CD14-positive monocyte (primary cell): ENCODE data around the gene ITPR2. TPM values are rescaled to one million over a fixed set of nuclear protein-coding genes. Genes with fewer than 3 reads are reported as not detected.

Experiments used
- DNase-seq, 3 donors: peaks; one replicate each; pipeline ENCODE4 v3.0.0-alpha.2; 2011 to 2022
- H2AFZ ChIP-seq: 2 replicates; pipeline ENCODE4 v1.6.0; 2012; ENCODE audit warnings: mild to moderate bottlenecking, low read depth, low read length, inconsistent platforms; ENCODE audit not compliant: insufficient read depth, poor library complexity, severe bottlenecking
- H3K27ac ChIP-seq, 2 donors: 1 replicate in 1 of 2; 2 replicates in 1 of 2; pipeline ENCODE4 v1.5.1; 2012 to 2013; ENCODE audit warnings: low read length in 2 of 2, control low read depth in 1 of 2, inconsistent platforms in 1 of 2, low read depth in 1 of 2, mild to moderate bottlenecking in 1 of 2
- H3K27me3 ChIP-seq, 2 donors: one replicate each; pipeline versions ENCODE4 v1.6.0 to v1.6.1; 2011 to 2013; ENCODE audit warnings: low read length in 2 of 2; ENCODE audit not compliant: control insufficient read depth in 2 of 2, insufficient read depth in 2 of 2
- H3K36me3 ChIP-seq, 2 donors: replicated peaks in 1 of 2; 1 replicate in 1 of 2; 2 replicates in 1 of 2; pipeline versions ENCODE4 v1.5.1 to v1.6.1; 2012 to 2013; ENCODE audit warnings: low read length in 2 of 2, control low read depth in 1 of 2, inconsistent platforms in 1 of 2, mild to moderate bottlenecking in 1 of 2; ENCODE audit not compliant: insufficient read depth in 2 of 2, control insufficient read depth in 1 of 2
- H3K4me1 ChIP-seq, 2 donors: 1 replicate in 1 of 2; 2 replicates in 1 of 2; pipeline versions ENCODE4 v1.5.1 to v1.6.1; 2012 to 2013; ENCODE audit warnings: low read length in 2 of 2, control low read depth in 1 of 2, inconsistent platforms in 1 of 2, mild to moderate bottlenecking in 1 of 2, moderate library complexity in 1 of 2; ENCODE audit not compliant: insufficient read depth in 2 of 2, control insufficient read depth in 1 of 2
- H3K4me2 ChIP-seq: replicated peaks from 2 replicates; pipeline ENCODE3; 2012; ENCODE audit warnings: low read length, moderate library complexity, mild to moderate bottlenecking; ENCODE audit not compliant: poor library complexity, severe bottlenecking; ENCODE audit errors: extremely low read depth
- H3K4me3 ChIP-seq, 3 experiments: fragments of 200-600 bp in 1 of 3; sonication (generic) in 1 of 3; replicated peaks in 1 of 3; 1 replicate in 2 of 3; 2 replicates in 1 of 3; pipeline ENCODE4 v1.5.1; 2011 to 2013; ENCODE audit warnings: low read length in 3 of 3, mild to moderate bottlenecking in 3 of 3, control low read depth in 2 of 3, low read depth in 2 of 3, inconsistent platforms in 1 of 3, moderate library complexity in 1 of 3
- H3K79me2 ChIP-seq: 2 replicates; pipeline ENCODE4 v1.6.0; 2012; ENCODE audit warnings: mild to moderate bottlenecking, control low read depth, inconsistent platforms, low read length, moderate library complexity; ENCODE audit not compliant: insufficient read depth
- H3K9ac ChIP-seq: 2 replicates; pipeline ENCODE4 v1.6.0; 2017; ENCODE audit warnings: low read length, mild to moderate bottlenecking; ENCODE audit not compliant: insufficient read depth, poor library complexity, severe bottlenecking
- H3K9me3 ChIP-seq, 2 donors: replicated peaks in 1 of 2; 1 replicate in 1 of 2; 2 replicates in 1 of 2; pipeline versions ENCODE4 v1.5.1 to v1.6.1; 2012 to 2013; ENCODE audit warnings: low read length in 2 of 2, control low read depth in 1 of 2; ENCODE audit not compliant: control insufficient read depth in 1 of 2, insufficient read depth in 1 of 2
- H4K20me1 ChIP-seq: 2 replicates; pipeline ENCODE4 v1.6.0; 2012; ENCODE audit warnings: mild to moderate bottlenecking, low read length, control low read depth, moderate library complexity; ENCODE audit not compliant: insufficient read depth
- H3K27ac Mint-ChIP-seq, 7 donors: one replicate each; pipeline ENCODE4 v1.8.0; 2020; ENCODE audit warnings: mild to moderate bottlenecking in 7 of 7, mixed read lengths in 7 of 7, moderate library complexity in 6 of 7, inconsistent platforms in 2 of 7
- H3K27me3 Mint-ChIP-seq, 3 donors: one replicate each; pipeline ENCODE4 v1.8.0; 2021 to 2022; ENCODE audit warnings: low read depth in 3 of 3, mild to moderate bottlenecking in 3 of 3, mixed read lengths in 3 of 3, moderate library complexity in 3 of 3, inconsistent platforms in 1 of 3
- H3K36me3 Mint-ChIP-seq, 2 donors: one replicate each; pipeline ENCODE4 v1.8.0; 2020; ENCODE audit warnings: mixed read lengths in 2 of 2, inconsistent platforms in 1 of 2, mild to moderate bottlenecking in 1 of 2
- H3K4me1 Mint-ChIP-seq: one replicate; pipeline ENCODE4 v1.8.0; 2020; ENCODE audit warnings: mild to moderate bottlenecking, mixed read lengths
- H3K4me3 Mint-ChIP-seq, 2 donors: one replicate each; pipeline ENCODE4 v1.8.0; 2020; ENCODE audit warnings: mild to moderate bottlenecking in 2 of 2, mixed read lengths in 2 of 2, moderate library complexity in 1 of 2
- H3K9me3 Mint-ChIP-seq, 7 donors: one replicate each; pipeline ENCODE4 v1.8.0; 2020 to 2022; ENCODE audit warnings: mixed read lengths in 7 of 7, mild to moderate bottlenecking in 6 of 7, moderate library complexity in 6 of 7, inconsistent platforms in 2 of 7
- WGBS: methylation state at CpG from one replicate; pipeline ENCODE4 v1.1.5; 2013; ENCODE audit warnings: missing lambda C conversion rate; ENCODE audit not compliant: insufficient coverage; 5-methylcytosine and 5-hydroxymethylcytosine counted together
- intact Hi-C, 2 donors: fragments of 100-400 bp; cut with micrococcal nuclease; formaldehyde crosslinking; loops; one replicate each; pipeline versions ENCODE4 v1.15.0 to v1.15.1; 2023
- polyA plus RNA-seq, 3 donors: library from polyadenylated mRNA; depleted of rRNA in 1 of 3; unstranded in 2 of 3; stranded (reverse) in 1 of 3; fragments of 300-500 nt in 2 of 3; fragments of >200 nt in 1 of 3; fragmentation: Illumina TruSeq in 2 of 3; gene quantifications; 1 replicate in 2 of 3; 2 replicates in 1 of 3; pipeline ENCODE4 v1.2.3, GENCODE V29; 2012 to 2021
- TF ChIP-seq, protein P1 (sequence below): fragments of 200-600 bp; IDR thresholded peaks from one replicate; pipeline ENCODE4 v1.8.0; 2022; ENCODE audit warnings: antibody characterized with exemption, mild to moderate bottlenecking

The ITPR2 gene
- polyA plus RNA-seq, 3 donors, result 2.7 to 6.4 (median 5.7) TPM

DNA sequence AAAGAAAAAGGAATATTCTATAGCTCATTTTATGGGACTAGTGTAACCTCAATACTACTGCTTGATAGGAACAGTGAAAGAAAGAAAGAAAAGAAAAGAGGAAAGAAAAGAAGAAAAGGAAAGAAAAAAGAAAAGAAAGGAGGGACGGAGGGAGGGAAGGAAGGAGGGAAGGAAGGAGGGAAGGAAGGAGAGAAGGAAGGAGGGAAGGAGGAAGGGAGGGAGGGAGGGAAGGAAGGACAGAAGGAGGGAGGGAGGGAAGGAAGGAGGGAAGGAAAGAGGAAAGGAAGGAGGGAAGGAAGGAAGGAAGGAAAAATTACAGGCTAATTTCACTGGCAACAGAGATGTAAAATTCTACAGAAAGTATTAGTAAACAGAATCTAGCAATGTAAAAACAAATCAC lies 215.5 kb downstream of the ITPR2 start:
- TF ChIP-seq, protein P1, sequence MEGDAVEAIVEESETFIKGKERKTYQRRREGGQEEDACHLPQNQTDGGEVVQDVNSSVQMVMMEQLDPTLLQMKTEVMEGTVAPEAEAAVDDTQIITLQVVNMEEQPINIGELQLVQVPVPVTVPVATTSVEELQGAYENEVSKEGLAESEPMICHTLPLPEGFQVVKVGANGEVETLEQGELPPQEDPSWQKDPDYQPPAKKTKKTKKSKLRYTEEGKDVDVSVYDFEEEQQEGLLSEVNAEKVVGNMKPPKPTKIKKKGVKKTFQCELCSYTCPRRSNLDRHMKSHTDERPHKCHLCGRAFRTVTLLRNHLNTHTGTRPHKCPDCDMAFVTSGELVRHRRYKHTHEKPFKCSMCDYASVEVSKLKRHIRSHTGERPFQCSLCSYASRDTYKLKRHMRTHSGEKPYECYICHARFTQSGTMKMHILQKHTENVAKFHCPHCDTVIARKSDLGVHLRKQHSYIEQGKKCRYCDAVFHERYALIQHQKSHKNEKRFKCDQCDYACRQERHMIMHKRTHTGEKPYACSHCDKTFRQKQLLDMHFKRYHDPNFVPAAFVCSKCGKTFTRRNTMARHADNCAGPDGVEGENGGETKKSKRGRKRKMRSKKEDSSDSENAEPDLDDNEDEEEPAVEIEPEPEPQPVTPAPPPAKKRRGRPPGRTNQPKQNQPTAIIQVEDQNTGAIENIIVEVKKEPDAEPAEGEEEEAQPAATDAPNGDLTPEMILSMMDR, result no peak
- H3K9ac ChIP-seq, result no peak overlapping the region
- no peaks in the 10 kb centered on the region for H3K27me3 ChIP-seq
- no peak overlapping the region for H3K4me2 ChIP-seq
- H3K4me1 ChIP-seq, result no peaks in the 10 kb centered on the region
- no peak overlapping the region for H2AFZ ChIP-seq
- no peaks in the 10 kb centered on the region for H3K9me3 ChIP-seq
- intact Hi-C loops, result no loop called here
- H3K36me3 ChIP-seq, result peaks cover 24 to 49% of the 10 kb centered on the region in 2 donors
- Mint-ChIP-seq H3K27ac (no peak overlapping the region), H3K9me3 (no peaks in the 10 kb centered on the region), H3K27me3 (no peaks in the 10 kb centered on the region), H3K4me3 (no peak overlapping the region), H3K4me1 (no peaks in the 10 kb centered on the region), H3K36me3 (peaks cover 35 to 41% of the 10 kb centered on the region in 2 donors)
- no peak for DNase-seq
- no peak overlapping the region for H3K27ac ChIP-seq
- H3K79me2 ChIP-seq, result no peaks in the 10 kb centered on the region
- H3K4me3 ChIP-seq, result no peak overlapping the region
- WGBS, result 0% methylated on average over 1 of the region's 1 CpG
- no peaks in the 10 kb centered on the region for H4K20me1 ChIP-seq

DNA sequence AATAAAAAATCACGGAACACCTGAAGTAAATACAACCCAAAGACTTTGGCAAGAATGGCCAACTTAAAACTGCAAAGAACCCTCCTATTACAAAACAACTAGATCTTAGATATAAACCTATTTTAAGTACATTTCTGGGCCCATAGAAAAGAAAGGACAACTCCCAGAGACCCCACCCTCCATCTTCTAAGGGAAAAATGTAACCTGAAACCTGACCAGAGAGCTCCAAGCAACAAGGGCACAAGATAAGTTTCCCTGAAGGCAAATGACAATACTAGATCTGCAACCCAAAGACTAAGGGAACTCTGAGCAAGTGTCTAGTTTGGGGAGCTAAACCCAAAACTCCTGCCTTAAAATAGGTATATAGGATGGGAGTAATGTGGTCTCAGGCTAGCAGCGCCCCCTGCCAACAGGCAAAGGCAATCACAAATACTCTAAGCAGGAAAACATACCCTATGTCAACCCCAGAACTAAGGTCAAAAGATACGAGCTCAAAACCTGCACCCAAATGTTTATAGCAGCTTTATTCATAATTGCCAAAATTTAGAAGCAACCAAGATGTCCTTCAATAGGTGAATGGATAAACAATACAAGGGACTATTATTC lies 218.9 kb downstream of the ITPR2 start:
- Histone ChIP-seq H3K4me1 (no peaks in the 10 kb centered on the region), H3K9me3 (no peaks in the 10 kb centered on the region), H3K27me3 (no peaks in the 10 kb centered on the region), H3K79me2 (no peaks in the 10 kb centered on the region), H3K9ac (no peak overlapping the region), H3K4me3 (no peak overlapping the region), H4K20me1 (no peaks in the 10 kb centered on the region), H3K27ac (no peak overlapping the region), H3K4me2 (no peak overlapping the region), H3K36me3 (peaks cover 7 to 21% of the 10 kb centered on the region in 2 donors), H2AFZ (no peak overlapping the region)
- intact Hi-C loops, result no loop called here
- Mint-ChIP-seq H3K9me3 (no peaks in the 10 kb centered on the region), H3K27ac (no peak overlapping the region), H3K4me1 (no peaks in the 10 kb centered on the region), H3K36me3 (peaks cover 10 to 18% of the 10 kb centered on the region in 2 donors), H3K4me3 (no peak overlapping the region), H3K27me3 (no peaks in the 10 kb centered on the region)
- WGBS, result 100% methylated on average over 1 of the region's 3 CpGs
- TF ChIP-seq, protein P1, result peak; percentile 43
- peak in 1 of 3 donors; percentile 10 for DNase-seq
